Measurements from ENCODE around the gene COMTD1. TPM values are rescaled to one million over a fixed set of nuclear protein-coding genes. Genes with fewer than 3 reads are reported as not detected.

Gene COMTD1
- total and polyA plus RNA-seq, 10 donors: 14.2 to 57.4 (median 20.4) TPM

DNA sequence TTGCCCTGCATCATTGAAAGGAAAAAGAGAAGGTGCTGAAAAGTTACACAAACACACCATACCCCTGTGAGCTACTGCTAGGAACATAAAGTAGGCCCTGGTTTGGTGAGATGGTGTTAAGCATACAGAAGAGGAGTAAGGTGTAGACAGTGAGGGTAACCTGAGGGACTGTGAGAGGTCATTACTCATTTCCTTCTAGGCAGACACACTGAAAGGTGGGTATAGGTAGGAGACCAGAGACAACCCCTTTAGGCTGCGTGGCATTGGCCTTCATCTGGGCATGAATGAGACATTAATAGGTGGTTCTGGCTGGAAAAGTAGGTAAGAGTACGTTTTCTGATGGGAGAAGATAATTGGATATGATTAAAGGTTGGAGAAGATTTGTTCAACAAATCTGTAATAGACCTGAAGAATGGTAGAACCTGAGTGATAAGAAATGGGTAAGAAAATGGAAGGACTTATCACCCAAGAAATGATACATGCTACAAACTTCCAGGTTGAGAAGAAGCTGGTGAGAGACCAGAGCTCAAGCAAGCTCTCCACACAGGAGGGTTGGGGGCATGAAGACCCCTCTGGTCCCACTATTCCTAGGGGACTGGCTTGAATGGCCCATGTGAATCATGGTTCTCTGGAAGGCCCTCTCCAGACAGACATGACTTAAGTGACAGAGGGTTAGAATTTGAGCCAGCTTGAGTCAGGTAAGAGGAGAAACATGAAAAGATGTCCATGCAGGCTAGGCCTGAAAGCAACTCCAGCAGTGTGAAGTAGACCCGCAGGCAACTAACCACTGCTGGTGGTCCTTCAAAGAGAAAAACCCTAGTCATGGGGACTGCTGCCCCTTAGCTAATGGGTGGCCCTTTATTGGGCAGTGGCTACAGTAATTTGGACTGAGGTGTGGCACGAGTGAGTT is 3.8 kb downstream of the COMTD1 start:
- Histone ChIP-seq H3K9me3 (no peaks in the 10 kb centered on the region), H3K27me3 (replicated peaks in 1 of 7) (no peaks in the 10 kb centered on the region), H3K36me3 (peaks cover 0 to 65% (median 40%) of the 10 kb centered on the region in 6 donors), H3K27ac (peak overlapping the region in 1 of 8 donors; percentile 13), H3K4me1 (peaks cover 2 to 69% (median 44%) of the 10 kb centered on the region in 6 donors), H3K4me3 (no peak overlapping the region)
- WGBS, 5 donors: 82 to 93% (median 89%) methylated on average over 4 of the region's 4 CpGs
- TF ChIP-seq, protein P1, sequence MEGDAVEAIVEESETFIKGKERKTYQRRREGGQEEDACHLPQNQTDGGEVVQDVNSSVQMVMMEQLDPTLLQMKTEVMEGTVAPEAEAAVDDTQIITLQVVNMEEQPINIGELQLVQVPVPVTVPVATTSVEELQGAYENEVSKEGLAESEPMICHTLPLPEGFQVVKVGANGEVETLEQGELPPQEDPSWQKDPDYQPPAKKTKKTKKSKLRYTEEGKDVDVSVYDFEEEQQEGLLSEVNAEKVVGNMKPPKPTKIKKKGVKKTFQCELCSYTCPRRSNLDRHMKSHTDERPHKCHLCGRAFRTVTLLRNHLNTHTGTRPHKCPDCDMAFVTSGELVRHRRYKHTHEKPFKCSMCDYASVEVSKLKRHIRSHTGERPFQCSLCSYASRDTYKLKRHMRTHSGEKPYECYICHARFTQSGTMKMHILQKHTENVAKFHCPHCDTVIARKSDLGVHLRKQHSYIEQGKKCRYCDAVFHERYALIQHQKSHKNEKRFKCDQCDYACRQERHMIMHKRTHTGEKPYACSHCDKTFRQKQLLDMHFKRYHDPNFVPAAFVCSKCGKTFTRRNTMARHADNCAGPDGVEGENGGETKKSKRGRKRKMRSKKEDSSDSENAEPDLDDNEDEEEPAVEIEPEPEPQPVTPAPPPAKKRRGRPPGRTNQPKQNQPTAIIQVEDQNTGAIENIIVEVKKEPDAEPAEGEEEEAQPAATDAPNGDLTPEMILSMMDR (IDR thresholded peaks at IDR 0.05 in 8 of 11, conservative IDR thresholded peaks at IDR 0.05 in 3 of 11): no peak
- TF ChIP-seq POLR2A (IDR thresholded peaks at IDR 0.05) (no peak), POLR2AphosphoS5 (IDR thresholded peaks at IDR 0.05) (peak in 1 of 3 donors; percentile 48)
- no peak for DNase-seq
- intact Hi-C loops (cut with DNase I; ENCODE audit: low total_unique reads): loop anchor here (5.0 to 10.0 kb wide), 3 partner anchors 47 to 987 kb away; partner anchors contain the start of gene SAMD8

DNA sequence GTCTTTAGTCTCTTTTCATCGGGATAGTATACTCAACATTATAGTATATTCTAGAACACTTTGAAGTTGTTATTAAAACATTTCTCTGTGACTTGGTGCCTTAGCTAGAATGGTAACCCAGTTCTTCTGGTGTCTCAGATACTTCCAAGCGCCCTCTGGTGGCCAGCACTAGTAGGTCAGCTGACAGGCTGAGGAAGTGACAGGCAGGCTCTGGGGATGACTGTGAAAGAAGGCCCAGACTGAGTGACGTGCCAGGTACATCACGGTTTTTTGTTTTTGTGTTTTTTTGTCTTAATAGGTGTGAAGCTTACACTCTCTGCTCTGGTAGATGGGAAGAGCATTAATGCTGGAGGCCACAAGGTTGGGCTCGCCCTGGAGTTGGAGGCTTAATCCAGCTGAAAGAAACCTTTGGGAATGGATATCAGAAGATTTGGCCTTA is 5.1 kb downstream of the COMTD1 start:
- peak overlapping the region in 5 of 8 donors; percentile 37 to 65 (median 61) for H3K27ac ChIP-seq
- WGBS, 5 donors: 22 to 26% (median 24%) methylated on average over 5 of the region's 5 CpGs
- H3K36me3 ChIP-seq: peaks cover 0 to 78% (median 52%) of the 10 kb centered on the region in 6 donors
- H3K27me3 ChIP-seq (replicated peaks in 1 of 7): no peaks in the 10 kb centered on the region
- no peaks in the 10 kb centered on the region for H3K9me3 ChIP-seq
- H3K4me1 ChIP-seq: peaks cover 15 to 75% (median 50%) of the 10 kb centered on the region in 6 donors
- H3K4me3 ChIP-seq: no peak overlapping the region
- TF ChIP-seq, protein P1 (IDR thresholded peaks at IDR 0.05 in 8 of 11, conservative IDR thresholded peaks at IDR 0.05 in 3 of 11): peak; percentile 88 to 97 (median 94)
- peak in 1 of 3 donors; percentile 75 for TF ChIP-seq POLR2AphosphoS5 (IDR thresholded peaks at IDR 0.05)
- TF ChIP-seq POLR2A (IDR thresholded peaks at IDR 0.05): no peak
- intact Hi-C loops (cut with DNase I; ENCODE audit: low total_unique reads): loop anchor here (5.0 to 10.0 kb wide), 3 partner anchors 46 to 986 kb away; partner anchors contain the start of gene SAMD8
- DNase-seq: peak; percentile 98

DNA sequence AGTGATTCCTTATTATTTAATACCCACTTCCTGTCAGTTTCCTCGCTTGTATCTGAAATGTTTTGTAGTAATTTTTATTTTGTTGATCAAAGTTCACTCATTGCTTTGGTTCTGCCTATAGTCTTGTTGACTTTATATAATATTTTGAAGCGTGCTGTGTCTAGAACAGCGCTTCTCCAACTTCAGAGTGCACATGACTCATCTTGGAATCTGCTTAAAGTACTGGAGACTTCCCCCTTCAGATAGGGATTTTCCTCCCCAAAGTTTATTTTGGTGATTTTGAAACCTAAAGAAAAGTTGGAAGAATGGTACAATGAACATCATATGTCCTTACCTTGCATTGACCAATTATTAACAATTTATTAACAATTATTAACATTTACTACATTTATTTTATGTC is 5.8 kb downstream of the COMTD1 start:
- Histone ChIP-seq H3K9me3 (no peaks in the 10 kb centered on the region), H3K27me3 (replicated peaks in 1 of 7) (no peaks in the 10 kb centered on the region), H3K4me3 (no peak overlapping the region), H3K4me1 (peaks cover 21 to 76% (median 51%) of the 10 kb centered on the region in 6 donors), H3K36me3 (peaks cover 0 to 84% (median 55%) of the 10 kb centered on the region in 6 donors), H3K27ac (peak overlapping the region in 2 of 8 donors; percentile 57 to 63)
- TF ChIP-seq POLR2A (IDR thresholded peaks at IDR 0.05): no peak
- DNase-seq: no peak
- intact Hi-C loops (cut with DNase I; ENCODE audit: low total_unique reads): loop anchor here (5.0 to 10.0 kb wide), 3 partner anchors 45 to 985 kb away; partner anchors contain the start of gene SAMD8
- WGBS, 5 donors: 80 to 94% (median 88%) methylated on average over 3 of the region's 3 CpGs

DNA sequence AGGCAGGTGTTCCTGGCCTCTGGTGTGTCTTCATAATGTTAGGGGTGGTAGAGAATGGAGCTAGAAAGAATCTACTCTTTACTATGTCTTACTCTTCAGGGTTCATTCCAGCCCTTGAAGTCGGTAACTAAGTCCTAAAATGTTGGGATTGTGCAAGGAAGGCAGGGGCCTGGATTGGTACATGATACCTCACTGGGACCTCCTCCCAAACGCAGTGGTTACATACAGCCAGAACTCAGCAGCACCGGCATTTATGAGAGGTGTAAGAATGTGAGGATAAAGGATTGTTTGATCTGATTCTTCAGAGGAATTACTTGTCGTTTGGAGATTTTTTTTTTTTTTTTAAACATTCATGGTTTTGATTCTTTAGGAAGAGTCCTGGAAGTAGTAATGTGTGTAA is 6.9 kb downstream of the COMTD1 start:
- no peak overlapping the region for H3K4me3 ChIP-seq
- H3K9me3 ChIP-seq: no peaks in the 10 kb centered on the region
- 72 to 82% (median 75%) methylated on average over 4 of the region's 4 CpGs for WGBS, 5 donors
- peaks cover 22 to 76% (median 52%) of the 10 kb centered on the region in 6 donors for H3K4me1 ChIP-seq
- peak overlapping the region in 2 of 8 donors; percentile 13 to 69 for H3K27ac ChIP-seq
- no peaks in the 10 kb centered on the region for H3K27me3 ChIP-seq (replicated peaks in 1 of 7)
- TF ChIP-seq POLR2AphosphoS5 (IDR thresholded peaks at IDR 0.05) (no peak), POLR2A (IDR thresholded peaks at IDR 0.05) (no peak)
- TF ChIP-seq, protein P1 (IDR thresholded peaks at IDR 0.05 in 8 of 11, conservative IDR thresholded peaks at IDR 0.05 in 3 of 11): no peak
- intact Hi-C loops (cut with DNase I; ENCODE audit: low total_unique reads): no loop called here
- no peak for DNase-seq
- peaks cover 0 to 96% (median 62%) of the 10 kb centered on the region in 6 donors for H3K36me3 ChIP-seq

Measured in spleen (tissue), 11 donors.